ENCODE measurements around the gene TSEN54.

Gene TSEN54

DNA sequence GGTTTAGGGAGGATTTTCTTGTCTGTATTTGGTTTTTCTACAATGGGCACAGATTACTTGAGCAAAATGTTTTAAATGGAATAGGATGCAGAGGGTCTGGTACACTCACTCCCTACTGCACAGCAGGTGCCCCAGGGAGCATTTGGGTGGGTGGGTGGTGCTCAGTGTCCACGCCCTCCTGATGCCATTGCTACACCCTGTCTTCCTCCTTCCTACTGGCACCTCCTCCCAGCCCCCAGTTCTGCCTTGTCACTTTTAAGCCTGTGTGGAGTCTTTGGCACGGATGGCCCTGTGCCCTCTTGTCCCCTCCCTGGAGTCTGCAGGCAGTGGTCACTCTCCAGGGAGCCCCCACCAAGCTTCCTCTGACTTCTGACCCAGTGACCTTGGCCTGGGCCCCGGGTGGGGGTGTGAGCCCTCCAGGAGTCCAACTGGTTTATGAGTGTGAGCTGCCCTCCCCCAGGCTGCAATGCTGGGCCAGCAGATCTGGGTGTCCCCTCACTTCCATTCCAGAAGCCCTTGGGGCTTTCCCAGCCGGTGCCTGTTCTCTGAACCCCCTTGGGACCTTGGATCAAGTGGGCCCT is 24.7 kb downstream of the TSEN54 start:
- in situ Hi-C loops (cut with MboI; ENCODE audit: low sequenced_read_pairs): no loop called here

DNA sequence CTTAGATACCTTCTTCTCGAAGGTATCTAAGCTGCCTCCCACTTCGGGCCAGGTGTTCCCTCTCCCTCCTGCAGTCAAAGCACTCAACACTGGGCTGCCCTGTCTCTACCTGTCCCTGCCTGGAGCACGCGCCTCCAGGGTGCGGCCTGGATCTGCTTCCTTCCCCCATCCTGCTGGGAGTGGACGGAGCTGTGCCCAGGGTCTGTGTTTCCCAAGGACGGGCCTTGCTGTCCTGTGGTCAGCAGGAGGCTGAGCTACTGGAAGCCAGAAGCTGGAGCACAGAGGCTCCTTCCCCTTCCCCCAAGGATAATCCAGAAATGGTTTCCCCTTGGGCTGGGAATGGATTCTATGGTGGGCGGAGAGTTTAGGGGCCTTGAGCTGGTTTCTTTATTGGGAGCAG is 25.9 kb downstream of the TSEN54 start:
- in situ Hi-C loops (cut with MboI; ENCODE audit: low sequenced_read_pairs): no loop called here

DNA sequence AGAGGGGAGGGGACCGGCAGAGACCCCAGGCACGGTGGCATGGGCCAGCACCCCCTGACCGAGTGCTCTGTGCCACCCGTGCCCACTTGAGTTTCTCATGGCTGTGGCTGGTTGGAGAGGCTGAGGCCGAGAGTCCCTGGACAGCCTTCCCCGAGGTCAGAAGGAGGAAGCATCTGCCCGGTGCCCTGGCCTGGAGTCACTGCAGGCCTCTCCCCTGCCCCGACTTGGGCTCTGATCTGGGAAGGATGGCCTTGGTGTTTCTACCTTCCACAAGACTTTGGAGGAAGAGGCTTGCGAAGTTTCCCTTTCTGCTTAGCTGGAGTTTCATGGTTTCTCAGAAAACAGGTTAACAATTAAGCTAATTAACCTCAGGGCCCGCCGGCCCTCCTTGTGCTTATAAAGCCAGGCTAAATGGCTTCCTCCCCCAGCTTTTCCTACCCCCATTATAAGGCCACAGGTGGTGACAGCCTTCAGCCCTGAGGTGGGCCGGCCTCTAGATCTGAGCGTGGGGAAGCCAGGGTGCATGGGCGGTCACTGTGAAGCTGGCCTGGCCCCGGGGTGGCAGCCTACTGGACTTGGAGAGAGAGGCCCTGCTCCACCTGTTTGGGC is 26.5 kb downstream of the TSEN54 start:
- in situ Hi-C loops (cut with MboI; ENCODE audit: low sequenced_read_pairs): no loop called here

DNA sequence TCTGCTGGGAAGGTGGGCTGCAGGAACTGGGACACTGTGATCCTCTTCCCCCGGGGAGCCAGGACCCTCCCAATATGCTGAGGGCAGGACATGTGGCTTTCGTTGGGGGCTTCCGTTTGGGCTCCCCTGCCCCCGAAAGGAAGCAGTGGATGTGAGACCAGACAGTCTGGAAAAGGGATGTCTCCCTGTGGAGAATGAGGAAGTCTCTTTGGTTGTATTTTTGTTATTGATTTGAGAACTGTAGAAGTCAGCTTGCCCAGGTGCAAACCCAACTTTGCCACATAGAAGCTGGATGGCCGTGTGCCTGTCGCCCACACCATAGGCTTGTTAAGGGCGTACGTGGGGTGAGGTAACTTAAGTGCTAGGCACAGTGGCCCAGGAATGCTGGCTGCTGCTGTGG is 27.9 kb downstream of the TSEN54 start:
- in situ Hi-C loops (cut with MboI; ENCODE audit: low sequenced_read_pairs): no loop called here

DNA sequence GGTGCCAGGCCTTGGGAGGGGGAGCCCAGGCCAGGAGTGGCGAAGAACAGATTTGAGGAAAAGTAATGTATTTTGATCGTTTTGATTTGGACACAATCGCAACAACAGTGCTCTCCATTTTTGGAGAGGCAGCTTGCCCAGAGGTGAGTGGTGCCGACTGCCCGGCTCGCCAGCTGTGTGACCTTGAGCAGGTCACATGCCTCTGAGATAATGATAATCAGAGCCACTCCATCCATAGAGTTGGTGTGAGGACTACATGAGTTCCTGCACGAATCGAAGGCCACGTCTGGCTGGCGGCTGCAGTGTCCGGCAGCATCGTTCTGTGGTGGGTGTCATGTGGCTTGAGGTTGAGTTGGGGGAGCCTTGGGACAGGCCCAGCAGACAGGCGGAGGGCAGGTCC is 29.9 kb downstream of the TSEN54 start:
- in situ Hi-C loops (cut with MboI; ENCODE audit: low sequenced_read_pairs): no loop called here

DNA sequence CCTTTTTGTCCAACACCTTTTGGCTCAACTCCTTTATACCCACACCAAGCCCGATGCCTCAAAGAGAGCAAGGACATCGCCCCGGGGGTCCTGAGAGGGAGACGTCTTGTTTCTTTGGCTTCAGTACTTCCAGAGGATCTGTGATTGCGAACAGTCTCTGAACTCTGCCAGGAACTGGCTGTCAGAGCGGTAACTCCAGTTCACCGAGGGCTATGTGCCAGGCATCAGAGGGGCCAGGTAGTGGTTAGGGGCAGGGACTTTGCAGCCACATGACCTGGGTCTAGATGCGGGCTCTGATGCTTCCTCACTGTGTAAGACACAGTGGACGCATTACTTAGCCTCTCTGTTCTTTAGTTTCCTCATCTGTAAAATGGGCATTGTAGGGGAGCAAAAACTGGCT is 30.8 kb downstream of the TSEN54 start:
- in situ Hi-C loops (cut with MboI; ENCODE audit: low sequenced_read_pairs): no loop called here

DNA sequence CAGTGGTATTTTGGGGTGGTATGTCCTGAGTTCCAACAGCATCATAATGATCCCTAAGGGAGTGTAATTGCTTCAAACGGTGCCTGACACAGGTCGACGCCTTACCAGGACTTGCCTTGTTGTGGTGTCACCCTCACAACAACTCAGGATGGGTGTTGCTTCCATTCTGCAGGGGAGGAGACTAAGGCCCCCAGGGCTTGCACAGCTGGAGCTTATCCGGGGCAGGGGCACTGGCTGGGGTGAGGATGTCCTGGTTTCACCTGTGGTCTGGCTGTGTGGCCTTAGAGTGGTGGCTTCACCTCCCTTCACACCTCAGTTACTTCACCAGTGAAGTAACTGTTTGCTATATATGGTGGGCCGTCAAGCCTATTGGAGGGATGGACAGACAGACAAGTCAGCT is 32.5 kb downstream of the TSEN54 start:
- in situ Hi-C loops (cut with MboI; ENCODE audit: low sequenced_read_pairs): no loop called here

DNA sequence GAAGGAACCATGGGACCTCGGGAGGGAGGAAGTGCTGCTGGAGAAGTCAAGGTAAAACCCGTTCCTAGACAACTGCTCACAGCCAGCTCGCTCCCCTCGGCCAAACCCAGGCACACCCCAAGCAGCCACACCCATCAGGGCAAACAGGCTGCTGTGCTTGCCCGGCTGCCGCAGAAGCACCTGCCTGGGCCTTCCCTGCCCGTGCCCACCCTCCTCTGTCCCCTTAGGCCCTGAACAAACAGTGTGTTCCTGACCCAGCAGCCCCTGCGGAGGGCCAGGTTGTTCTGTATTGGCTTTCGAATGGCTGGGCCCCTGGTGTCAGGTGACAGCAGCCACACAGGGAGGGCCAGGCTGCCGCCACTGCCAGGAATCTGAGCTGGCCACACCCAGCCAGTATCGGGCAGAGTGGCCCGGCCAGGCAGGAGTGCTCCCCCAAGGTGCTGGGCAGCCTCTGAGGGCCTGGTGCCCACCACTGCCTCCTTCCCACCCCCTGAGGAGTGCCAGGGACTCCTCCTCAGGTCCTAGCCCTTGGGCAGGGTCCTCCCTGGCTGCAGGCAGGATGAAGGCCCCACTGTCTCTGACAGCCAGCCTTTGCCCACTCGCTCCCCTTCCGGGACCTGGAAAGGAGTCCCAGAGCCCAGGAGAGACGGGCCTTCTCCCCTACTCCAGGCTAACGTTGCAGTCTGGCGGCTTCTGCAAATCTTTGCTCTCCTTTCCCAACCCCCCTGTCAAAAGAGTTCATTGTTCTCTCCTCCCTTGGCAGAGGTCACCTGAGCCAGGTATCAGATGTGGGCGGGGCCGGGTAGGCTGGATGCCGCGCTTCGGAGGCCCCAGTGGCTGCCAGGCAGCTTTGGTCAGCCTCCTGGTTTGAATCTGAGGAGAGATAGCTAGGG is 33.2 kb downstream of the TSEN54 start:
- in situ Hi-C loops (cut with MboI; ENCODE audit: low sequenced_read_pairs): no loop called here

DNA sequence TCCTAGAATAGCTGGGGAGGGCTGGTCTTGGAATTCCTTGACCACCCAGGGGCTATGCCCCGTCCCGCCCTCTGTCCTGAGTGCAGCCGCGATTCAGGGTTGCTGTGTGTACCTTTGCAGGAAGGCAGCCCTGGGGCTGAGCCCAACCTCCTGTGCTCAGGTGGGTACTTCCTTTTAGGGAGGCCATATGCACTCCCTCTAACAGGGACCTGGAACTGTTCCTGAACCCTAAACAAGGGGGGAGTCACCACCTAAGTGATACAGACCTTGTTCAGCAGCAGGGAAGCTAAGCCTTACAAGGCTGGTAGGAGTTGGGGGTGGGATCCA is 33.8 kb downstream of the TSEN54 start:
- in situ Hi-C loops (cut with MboI; ENCODE audit: low sequenced_read_pairs): no loop called here

DNA sequence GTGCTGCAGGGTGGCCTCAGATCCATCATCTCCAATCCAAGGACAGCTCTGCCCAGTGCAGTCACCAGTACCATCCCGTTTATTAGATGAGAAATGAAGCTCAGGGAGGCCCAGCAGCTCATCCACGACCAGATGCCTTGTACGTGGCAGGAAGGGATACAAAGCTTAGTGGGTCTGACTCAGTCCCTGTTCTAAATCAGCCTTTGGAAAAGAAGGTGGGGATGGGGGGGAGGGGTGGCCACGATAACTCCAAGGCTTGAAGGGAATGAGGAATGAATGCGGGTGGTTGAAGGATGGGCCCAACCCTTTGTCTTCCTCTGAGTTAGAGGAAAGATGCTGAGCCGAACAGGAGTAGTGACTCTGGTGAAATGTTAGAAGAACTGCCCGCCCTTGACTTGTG is 34.9 kb downstream of the TSEN54 start:
- in situ Hi-C loops (cut with MboI; ENCODE audit: low sequenced_read_pairs): no loop called here

DNA sequence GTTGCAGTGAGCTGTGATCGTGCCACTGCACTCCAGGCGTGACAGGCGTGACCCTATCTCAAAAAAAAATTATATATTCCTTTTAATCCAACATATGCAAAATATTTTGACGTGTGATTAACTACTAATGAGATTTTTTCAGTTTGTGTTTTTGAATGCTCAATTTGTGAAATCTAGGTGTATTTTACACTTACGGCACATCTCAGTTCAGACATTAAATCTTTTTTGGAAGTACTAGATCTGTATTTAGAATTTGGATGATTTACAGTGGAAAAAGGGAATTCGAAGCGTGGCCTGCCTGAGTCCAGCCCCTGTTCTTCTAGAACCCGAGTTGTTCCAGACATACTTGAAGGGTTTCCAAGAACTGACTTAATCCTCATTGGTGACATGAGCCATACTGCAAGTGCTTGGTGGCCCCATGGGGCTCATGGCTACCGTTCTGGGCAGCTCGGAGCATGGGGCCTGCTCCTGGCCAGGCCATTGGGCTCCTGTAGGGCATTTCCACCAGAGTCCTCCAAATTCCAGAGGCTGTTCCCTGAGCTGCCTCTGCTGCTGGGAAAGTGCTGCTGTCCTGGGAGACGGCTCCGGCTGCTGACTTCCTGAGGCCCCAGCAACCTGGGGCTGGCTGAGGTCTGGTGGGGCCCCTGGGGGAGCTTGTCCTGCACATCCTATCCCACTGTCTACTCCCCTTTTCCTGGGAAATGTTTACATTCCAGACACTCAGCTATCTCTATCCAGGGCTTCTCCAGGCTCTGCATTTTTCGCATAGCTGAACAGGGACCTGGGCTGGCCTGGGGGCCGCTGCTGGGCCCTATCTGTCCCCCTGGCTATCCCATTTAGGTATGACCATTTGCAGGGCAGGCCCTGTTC is 36.3 kb downstream of the TSEN54 start:
- in situ Hi-C loops (cut with MboI; ENCODE audit: low sequenced_read_pairs): no loop called here

DNA sequence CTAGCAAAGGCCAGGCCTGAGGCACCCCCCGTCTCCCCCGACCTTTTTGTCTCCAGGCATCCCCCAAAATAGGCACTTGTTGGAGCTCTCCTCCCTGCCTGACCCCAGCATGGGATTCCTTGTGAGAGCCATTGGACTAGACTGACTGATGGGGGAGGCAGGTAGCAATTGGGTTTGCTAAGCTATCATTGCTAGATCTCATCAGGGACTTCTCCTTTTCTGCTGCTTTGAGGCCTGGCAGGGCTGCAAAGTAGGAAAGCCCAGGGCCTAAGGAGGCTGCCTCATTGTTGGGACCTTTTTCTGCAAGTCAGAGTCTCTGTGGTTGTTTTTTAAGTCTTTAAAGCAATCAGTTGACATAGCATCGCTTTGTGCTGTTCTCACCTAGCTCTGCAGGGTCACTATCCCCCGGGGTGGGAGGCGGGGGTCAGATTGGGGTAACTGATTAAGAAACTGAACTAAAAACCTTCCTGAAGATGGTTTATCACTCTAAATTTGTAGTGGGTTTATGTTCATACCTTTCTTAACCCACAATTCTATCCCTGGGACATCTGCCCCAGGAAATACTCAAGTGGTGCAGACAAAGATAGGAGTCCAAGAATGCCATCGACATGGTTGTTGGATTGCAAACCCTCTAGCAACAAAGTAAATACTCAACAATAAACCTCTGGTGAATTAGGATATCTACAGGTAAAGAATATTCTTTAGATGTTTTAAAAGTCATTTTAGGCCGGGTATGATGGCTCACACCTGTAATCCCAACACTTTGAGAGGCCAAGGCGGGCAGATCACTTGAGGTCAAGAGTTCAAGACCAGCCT is 37.2 kb downstream of the TSEN54 start:
- in situ Hi-C loops (cut with MboI; ENCODE audit: low sequenced_read_pairs): no loop called here

DNA sequence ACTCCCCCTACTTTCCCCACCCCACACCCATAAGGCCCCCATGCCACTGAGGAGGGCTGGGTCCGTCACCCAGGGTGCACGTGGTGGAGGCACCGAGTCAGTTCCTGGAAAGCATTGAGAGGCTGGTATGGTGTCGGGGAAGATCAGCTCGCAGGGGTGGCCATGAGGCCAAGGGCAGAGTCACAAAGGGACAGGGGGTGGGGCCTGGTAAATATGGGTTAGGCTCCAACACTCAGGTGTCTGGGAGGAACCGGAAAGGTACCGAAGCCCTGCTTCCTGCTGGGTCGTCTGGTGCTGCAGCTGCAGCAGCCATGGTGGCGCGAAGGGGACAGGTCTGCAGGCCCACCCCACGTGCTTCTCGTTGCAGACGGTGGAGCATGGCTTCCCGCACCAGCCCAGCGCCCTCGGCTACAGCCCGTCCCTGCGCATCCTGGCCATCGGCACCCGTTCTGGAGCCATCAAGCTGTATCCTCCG is 39.4 kb downstream of the TSEN54 start:
- in situ Hi-C loops (cut with MboI; ENCODE audit: low sequenced_read_pairs): no loop called here

DNA sequence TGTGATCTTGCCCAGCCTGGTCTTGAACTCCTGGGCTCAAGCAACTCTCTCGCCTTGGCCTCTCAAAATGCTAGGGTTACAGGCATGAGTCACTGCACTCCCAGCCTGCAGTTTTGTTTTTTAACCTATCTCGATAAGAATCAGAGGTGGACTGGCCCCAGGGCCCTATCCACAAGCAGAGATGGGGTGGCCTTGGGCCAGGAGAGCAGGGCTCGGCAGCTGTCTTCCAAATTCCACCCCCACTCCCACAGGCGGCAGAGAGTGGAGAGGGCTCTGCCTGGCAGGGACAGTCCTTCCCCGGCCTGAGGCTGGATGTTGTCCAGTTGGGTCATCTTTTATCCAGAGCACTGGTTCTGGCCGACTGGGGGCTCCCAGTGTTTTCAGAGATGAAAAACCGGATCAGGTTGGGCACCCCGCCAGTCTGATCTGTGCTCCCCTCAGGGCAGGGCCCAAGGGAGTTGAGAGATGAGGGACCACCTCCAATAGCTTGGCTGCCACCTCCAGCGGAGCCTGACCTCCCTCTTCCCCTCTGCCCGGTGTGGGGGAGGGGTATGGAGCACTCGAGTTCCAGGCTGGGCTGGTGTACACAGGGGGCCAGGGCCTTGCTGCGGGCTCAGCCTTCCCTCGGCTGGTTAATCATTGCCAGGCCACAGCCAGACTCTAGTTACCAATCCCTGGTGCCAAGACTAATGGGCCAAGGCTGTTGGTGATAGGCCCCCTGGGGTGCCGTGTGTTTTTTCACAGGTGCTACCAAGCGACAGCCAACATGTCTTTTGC is 40.9 kb downstream of the TSEN54 start:
- in situ Hi-C loops (cut with MboI; ENCODE audit: low sequenced_read_pairs): no loop called here

DNA sequence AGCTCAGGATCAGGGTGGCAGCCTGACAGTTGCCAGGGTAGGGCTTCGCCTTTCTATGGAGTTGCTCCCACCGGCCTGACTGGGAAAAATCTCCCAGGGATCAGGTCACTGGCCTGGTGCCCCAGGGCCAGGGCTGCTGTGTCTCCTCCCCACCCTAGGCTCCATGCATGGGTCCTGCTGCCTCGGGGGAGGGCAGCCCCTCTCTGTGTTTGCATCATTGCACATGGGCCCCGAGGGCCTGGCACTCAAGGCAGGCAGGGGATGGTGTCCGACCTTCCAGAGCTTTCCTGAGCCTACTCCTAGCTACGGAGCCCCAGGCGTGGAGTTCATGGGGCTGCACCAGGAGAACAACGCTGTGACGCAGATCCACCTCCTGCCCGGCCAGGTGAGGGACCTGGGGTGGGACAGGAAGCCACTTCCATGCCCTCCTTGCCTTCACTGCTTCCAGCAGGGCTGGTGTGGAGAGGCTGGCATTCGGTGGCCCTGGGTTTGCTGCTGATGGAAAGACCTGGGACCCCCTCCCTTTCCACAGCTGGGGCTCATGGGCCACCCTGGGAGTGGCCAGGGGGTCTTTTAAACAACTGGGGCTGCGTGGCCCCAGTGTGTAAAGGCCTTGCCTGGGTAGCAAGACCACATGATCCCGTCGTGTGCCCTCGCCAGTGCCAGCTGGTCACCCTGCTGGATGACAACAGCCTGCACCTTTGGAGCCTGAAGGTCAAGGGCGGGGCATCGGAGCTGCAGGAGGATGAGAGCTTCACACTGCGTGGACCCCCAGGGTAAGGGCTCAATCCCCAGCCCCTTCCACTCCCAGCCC is 41.7 kb downstream of the TSEN54 start:
- in situ Hi-C loops (cut with MboI; ENCODE audit: low sequenced_read_pairs): no loop called here

DNA sequence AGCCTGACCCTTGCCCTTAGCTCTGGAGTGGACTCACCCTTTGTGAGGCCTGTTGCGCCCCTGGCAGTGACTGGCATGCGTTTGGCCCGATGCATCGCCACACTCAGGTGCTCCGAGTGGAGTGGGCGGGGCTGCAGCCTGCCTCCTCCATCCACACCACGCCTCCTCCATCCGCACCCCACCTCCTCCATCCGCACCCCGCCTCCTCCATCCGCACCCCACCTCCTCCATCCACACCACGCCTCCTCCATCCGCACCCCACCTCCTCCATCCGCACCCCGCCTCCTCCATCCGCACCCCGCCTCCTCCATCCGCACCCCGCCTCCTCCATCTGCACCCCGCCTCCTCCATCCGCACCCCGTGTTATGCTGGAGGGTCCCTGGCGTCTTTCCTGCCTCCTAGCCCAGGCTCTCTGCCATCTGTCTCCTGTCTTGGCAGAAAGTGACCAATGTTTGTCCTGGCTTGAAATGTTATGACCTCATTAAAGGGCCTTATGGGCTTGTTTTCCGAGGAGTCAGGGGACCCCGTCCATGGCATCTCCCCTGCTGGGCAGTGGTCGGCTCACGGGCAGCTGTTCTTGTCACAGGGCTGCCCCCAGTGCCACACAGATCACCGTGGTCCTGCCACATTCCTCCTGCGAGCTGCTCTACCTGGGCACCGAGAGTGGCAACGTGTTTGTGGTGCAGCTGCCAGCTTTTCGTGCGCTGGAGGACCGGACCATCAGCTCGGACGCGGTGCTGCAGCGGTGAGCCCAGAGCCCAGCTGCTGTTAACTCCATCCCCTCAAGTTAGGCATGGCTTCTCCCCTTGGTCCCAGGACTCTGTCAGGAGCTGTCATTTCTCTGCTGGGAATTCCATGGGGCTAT is 42.6 kb downstream of the TSEN54 start:
- in situ Hi-C loops (cut with MboI; ENCODE audit: low sequenced_read_pairs): no loop called here

DNA sequence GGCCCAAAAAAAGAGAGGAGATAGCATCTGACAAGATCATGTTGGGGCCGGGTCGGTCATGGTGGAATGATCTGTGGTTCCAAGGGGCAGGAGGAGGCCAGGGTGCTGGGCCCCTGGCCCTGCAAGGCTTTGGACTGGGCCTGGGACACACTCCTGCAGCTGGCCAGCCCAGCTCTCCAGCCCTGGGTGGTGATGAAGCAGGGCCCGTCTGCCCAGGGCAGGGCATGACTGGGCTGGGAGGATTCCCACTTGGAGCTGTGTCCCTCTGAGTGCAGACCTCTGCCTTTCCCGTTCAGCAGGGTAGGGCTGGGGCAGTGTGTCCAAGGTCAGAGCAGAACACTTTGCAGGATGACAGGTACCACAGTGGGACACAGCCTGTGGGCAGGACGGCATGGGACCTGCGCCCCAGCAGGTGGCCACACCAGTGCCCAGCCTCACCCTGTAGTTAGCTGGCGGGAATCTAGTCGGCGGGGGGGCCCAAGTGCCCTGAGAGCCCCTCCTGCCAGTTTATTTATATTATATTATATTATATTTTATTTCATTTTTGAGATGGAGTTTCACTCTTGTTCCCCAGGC is 43.7 kb downstream of the TSEN54 start:
- in situ Hi-C loops (cut with MboI; ENCODE audit: low sequenced_read_pairs): no loop called here

All from HL-60/S4 treated with retinoic acid at 250 ng/mL for 4 days and 3 days (cell line).